ENCODE results near the gene SMAD1. TPM values are rescaled to one million over a fixed set of nuclear protein-coding genes. Genes with fewer than 3 reads are reported as not detected.

Gene SMAD1
- total and polyA plus RNA-seq, 2 of the 4 experiments (the other 2 are of a cell fraction): 11.6 to 17.6 TPM

DNA sequence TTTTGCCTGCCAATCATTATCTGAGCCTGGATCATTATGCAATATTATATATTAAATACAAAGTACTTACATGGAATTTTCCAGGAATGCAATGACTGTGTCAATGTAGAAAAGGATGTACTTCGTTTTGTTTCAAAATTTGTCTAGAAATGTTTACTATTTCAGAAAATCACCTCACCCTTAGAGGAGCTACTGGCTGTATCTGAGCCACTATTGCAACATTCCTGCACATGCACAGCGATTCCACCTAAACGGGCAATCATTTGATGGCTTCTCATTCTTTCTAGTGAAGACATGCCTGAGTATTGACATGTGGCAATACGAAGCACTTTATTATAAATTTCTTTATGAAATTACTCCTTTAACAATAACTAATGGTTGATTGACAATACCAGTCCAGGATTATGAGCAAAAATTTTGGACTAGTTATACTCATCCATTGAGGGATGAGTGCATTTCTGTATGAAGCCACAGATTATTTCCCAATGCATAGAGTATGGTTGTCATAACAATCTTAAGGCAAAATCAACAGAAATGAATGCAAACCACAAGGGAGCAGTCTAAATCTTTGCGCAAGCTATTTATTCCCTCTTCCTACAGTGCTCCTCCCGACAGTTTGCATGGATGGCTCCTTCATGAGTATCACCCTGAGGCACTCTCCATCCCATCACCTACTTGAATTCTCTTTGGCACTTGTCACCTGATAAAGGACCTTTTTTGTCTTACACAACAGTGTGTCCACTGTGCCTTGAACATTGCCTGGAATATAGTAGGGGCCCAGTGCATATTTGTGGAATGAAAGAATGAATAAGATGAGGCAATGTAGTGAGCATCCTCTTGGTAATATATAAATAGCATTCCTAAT, 101.8 kb downstream of the SMAD1 start (continued):
- no peak for TF ChIP-seq NFE2L2 (IDR thresholded peaks at IDR 0.05; ENCODE audit: low read depth, low read length)

GRCh38 chr4:145587088-145587754, 105.6 kb downstream of the SMAD1 start:
- Histone ChIP-seq H2BK120ac (ENCODE audit: low read depth, low read length) (no peak overlapping the region), H3K9ac (ENCODE audit: low read depth, low read length) (no peak overlapping the region), H3K56ac (ENCODE audit: extremely low read depth, insufficient read depth, low read length) (no peak overlapping the region), H2AK5ac (ENCODE audit: low read depth, low read length) (no peak overlapping the region), H3K4me2 (ENCODE audit: low read depth, low read length) (no peak overlapping the region), H3K14ac (replicated peaks; ENCODE audit: low read depth, low read length) (no peak overlapping the region), H3K4me3 (ENCODE audit: insufficient read depth, low read depth, low read length) (no peak overlapping the region), H3K9me3 (ENCODE audit: control insufficient read depth, insufficient read depth, low read length) (no peaks in the 10 kb centered on the region), H3K18ac (ENCODE audit: low read depth, low read length) (no peak overlapping the region), H4K8ac (ENCODE audit: low read depth in 2 of 2, low read length in 2 of 2) (no peak overlapping the region), H4K20me1 (ENCODE audit: insufficient read depth, low read length) (no peaks in the 10 kb centered on the region), H4K5ac (ENCODE audit: low read depth, low read length) (no peak overlapping the region), H3K36me3 (ENCODE audit: control insufficient read depth, insufficient read depth, low read length) (no peaks in the 10 kb centered on the region), H3K4ac (ENCODE audit: low read depth, low read length) (no peak overlapping the region), H2AFZ (replicated peaks; ENCODE audit: low read length, poor library complexity) (no peak overlapping the region), H3K27me3 (ENCODE audit: control insufficient read depth, insufficient read depth, low read length) (peaks cover 19% of the 10 kb centered on the region), H4K91ac (ENCODE audit: insufficient read depth, low read depth, low read length) (no peak overlapping the region), H2BK15ac (ENCODE audit: low read depth, low read length) (no peak overlapping the region), H3K23ac (ENCODE audit: low read depth, low read length) (no peak overlapping the region), H2BK20ac (ENCODE audit: low read depth, low read length) (no peak overlapping the region), H3K27ac (ENCODE audit: insufficient read depth, low read length) (no peak overlapping the region), H3K4me1 (ENCODE audit: control insufficient read depth, insufficient read depth, low read length) (no peaks in the 10 kb centered on the region), H2AK9ac (replicated peaks; ENCODE audit: low read depth, low read length, poor library complexity) (no peak overlapping the region), H3K9me1 (ENCODE audit: insufficient read depth, low read length) (no peaks in the 10 kb centered on the region), H3K79me1 (ENCODE audit: low read depth in 1 of 2, low read length in 2 of 2) (no peaks in the 10 kb centered on the region), H2BK5ac (ENCODE audit: low read depth, low read length, poor library complexity, severe bottlenecking) (no peak overlapping the region)
- no TSS peak for BruUV-seq (replicated peaks)
- POLR2A ChIA-PET (ENCODE audit: unreplicated experiment): no interaction called here
- CTCF ChIA-PET: no interaction called here
- ATAC-seq (ENCODE audit: low read depth): no peak
- TF ChIP-seq, protein P1, sequence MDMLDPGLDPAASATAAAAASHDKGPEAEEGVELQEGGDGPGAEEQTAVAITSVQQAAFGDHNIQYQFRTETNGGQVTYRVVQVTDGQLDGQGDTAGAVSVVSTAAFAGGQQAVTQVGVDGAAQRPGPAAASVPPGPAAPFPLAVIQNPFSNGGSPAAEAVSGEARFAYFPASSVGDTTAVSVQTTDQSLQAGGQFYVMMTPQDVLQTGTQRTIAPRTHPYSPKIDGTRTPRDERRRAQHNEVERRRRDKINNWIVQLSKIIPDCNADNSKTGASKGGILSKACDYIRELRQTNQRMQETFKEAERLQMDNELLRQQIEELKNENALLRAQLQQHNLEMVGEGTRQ (IDR thresholded peaks at IDR 0.05; ENCODE audit: low read depth, low read length): no peak
- TF ChIP-seq SMC3 (IDR thresholded peaks at IDR 0.05; ENCODE audit: low read depth, low read length) (no peak), RFX5 (IDR thresholded peaks at IDR 0.05; ENCODE audit: low read depth, low read length) (no peak), POLR2A (IDR thresholded peaks at IDR 0.05; ENCODE audit: low read depth, low read length) (no peak), NFE2L2 (IDR thresholded peaks at IDR 0.05; ENCODE audit: low read depth, low read length) (no peak), CEBPB (IDR thresholded peaks at IDR 0.05; ENCODE audit: low read depth, low read length) (no peak), RAD21 (IDR thresholded peaks at IDR 0.05; ENCODE audit: low read length) (no peak)
- dilution Hi-C loops (cut with HindIII; ENCODE audit: low sequenced_read_pairs, unreplicated experiment) (no loop called here), intact Hi-C loops (cut with micrococcal nuclease) (no loop called here), in situ Hi-C loops (cut with MboI; ENCODE audit: low sequenced_read_pairs) (loop anchor here (25.0 kb wide), 1 partner anchor 1400 kb away; no protein-coding TSS in a partner anchor)
- no peak for DNase-seq
- WGBS, 2 experiments (ENCODE audit: extremely low coverage in 2 of 2, insufficient read length in 1 of 2): no CpG with 5 or more reads among the region's 3 CpGs
